Measurements from ENCODE around the gene AK4.
A peak's percentile ranks its signal among the peaks of the same experiment; 100 is the strongest.

AK4 gene

DNA sequence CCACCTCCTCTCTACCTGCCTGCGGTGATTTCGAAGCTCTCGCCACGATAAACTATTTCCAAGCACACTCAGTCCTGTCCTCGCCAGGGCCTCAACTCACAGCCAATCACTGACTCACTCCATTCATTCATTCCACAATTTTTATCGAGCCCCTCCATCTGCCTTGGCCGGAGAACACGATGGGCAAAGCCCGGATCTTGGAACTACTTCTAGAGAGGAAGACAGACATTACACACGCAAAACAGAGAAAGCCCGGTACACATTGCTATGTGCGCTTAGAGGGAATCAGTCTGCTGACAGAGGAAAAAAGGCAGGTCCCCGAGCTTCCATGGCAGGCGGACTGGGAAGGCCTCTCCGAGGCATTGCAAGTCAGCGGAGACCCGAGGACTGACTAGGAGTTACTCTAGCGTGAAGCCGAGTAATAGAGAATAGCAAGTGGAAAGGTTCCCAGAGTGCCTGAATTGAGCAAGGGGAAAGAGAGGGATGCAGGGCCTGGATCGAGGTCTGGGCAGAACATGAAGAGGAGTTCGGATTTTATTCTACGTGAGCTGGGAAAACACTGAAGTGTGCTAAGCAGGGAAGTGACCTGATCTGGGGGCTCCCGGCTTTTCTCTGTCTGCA lies 107.1 kb downstream of the AK4 start:
- DNase-seq = no peak

DNA sequence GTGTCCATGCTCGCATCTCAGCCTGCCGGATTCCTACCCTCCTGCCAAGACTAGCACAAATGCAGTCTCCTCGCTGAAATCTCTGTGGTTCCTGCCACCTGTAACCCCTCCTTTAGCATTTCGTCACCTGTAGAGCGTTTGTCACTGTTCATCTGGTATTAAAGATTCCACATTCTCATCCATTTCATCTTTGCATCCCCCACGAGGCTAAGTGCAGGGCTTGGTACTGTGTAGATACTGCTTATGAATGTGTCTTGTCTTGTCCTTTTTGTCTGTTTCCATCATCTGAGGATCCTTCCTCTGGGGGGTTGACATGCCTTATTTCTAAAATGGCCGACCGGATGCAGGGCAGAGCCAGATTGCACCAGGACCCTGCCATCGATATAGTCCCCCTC lies 107.7 kb downstream of the AK4 start:
- no peak for DNase-seq

DNA sequence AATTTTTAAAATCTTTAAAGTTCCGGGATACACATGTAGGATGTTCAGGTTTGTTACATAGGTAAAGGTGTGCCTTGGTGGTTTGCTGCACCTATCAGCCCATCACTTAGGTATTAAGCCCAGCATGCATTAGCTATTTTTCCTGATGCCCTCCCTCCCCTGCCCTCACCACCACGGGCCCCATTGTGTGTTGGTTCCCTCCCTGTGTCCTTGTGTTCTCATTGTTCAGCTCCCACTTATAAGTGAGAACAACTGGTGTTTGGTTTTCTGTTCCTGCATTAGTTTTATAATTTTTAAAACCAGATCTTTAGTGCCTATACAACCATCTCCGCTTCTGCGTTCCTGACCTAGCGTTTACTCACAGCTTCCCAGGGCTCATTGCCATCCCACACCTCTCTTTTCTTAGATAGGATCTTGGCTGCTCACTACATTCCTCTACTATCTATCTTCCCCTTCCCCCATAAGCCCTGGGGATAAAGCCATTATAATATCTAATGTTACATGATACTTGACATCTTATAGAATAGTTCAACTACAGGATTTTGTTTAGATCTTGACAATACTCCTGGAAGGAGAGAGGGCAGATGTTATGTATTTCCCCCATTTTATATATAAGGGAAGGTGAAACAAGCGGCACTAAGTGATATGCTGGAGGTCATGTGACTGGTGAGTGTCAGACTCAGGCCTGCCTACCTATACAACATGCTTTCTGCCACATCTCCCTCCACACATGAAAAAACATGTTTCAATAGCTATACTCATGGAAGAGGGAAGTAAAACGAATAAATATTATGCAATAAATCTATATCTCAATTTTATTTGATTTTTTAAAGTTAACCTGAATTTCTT lies 109.1 kb downstream of the AK4 start:
- DNase-seq = no peak

DNA sequence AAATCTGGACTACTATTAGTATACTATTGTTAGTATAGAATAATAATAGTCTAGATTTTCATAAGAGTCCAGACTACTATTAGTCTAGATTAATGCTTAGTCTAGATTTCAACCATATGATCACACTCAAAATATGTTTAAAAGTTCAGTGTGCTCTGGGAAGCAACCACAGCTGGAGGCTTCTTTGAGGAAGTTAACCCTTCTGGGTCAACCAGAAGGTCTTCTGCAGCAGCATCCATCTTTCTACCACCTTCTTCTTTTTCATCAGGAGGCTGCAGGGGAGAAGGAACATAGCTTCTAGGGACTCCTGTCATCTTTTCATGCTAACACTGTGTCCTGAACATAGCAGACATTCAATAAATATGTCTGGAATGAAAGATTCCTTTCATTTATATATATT lies 110.1 kb downstream of the AK4 start:
- no peak for DNase-seq

- DNase-seq = no peak
These were observed 111.8 kb downstream of the AK4 start for GRCh38 chr1:65259816-65260215.

DNA sequence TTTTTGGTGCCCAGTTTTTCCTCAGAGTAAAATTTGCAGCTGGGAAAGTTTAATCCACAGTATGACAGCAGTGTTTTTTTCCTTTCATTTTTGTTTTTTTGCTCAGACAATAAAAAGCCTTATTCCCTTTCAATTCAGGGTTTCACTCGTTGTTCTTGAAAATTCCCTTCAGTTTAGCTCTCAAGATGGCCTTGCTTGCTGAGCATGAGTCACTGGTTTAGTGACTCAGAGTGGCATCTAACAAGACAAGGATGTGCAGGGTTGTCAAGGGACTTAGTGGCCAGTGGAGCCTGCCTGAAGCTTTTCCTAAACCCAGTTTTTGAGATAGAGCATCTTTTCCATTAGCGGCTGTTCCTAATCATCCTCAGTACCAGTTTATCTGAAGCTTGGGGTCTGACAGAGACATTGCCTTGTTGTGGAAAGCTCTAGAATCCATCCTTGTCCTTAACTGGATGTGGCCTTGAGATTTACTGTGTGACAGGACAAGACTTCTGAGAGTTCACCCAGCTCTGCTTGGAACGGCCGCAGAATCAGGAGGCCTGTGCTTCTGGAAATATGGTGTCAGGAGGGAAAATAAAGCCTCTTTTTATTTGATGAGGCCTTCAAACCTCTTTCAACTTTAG lies 113.0 kb downstream of the AK4 start:
- DNase-seq = no peak

GRCh38 chr1:65263286-65263685 lies 115.3 kb downstream of the AK4 start:
- DNase-seq = no peak

- no peak for DNase-seq
These were observed 116.4 kb downstream of the AK4 start for GRCh38 chr1:65264197-65264929.

DNA sequence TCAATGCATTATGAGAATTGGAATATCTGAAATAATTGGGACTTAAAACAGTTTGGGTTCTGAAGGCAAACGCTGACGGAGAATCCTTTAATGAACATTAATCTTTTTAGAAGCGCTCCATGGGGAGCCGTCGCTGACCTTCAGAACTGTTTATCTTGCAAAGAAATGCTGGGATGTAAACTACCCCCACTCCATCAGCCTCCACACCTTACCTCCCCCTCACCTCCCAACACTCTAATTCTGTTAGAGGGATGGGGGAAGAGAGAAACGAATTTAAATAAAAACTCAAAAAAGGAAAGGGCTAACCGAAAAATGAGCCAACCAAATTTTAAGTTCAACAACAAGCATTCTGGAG lies 117.3 kb downstream of the AK4 start:
- DNase-seq = no peak

- DNase-seq = peak; percentile 25
These were observed 117.8 kb downstream of the AK4 start for GRCh38 chr1:65265651-65266351.

DNA sequence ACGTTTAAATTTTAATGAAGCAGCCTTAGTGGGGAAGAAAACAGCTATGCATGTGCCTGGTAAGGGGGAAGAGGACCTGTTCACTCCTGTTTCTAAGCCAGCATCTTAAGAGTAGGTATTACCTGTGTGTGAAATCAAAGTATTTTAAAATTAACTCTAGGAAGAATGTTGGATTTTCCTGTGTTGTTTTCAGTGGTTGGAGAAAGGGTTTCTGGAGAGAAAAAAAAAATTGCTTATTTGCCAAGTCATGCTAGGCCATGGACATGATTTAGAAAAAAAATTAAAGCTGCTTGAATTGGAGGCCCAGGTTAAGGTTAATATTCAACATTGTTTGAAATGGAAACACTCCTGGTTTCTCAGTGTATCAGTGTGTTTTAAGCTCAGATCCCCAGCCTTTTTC lies 118.5 kb downstream of the AK4 start:
- no peak for DNase-seq

GRCh38 chr1:65267271-65267670 lies 119.3 kb downstream of the AK4 start:
- no peak for DNase-seq

GRCh38 chr1:65267683-65268082 lies 119.7 kb downstream of the AK4 start:
- DNase-seq = no peak

GRCh38 chr1:65269612-65270011 lies 121.6 kb downstream of the AK4 start:
- DNase-seq = no peak

GRCh38 chr1:65276197-65276939 lies 128.4 kb downstream of the AK4 start:
- DNase-seq = no peak

DNA sequence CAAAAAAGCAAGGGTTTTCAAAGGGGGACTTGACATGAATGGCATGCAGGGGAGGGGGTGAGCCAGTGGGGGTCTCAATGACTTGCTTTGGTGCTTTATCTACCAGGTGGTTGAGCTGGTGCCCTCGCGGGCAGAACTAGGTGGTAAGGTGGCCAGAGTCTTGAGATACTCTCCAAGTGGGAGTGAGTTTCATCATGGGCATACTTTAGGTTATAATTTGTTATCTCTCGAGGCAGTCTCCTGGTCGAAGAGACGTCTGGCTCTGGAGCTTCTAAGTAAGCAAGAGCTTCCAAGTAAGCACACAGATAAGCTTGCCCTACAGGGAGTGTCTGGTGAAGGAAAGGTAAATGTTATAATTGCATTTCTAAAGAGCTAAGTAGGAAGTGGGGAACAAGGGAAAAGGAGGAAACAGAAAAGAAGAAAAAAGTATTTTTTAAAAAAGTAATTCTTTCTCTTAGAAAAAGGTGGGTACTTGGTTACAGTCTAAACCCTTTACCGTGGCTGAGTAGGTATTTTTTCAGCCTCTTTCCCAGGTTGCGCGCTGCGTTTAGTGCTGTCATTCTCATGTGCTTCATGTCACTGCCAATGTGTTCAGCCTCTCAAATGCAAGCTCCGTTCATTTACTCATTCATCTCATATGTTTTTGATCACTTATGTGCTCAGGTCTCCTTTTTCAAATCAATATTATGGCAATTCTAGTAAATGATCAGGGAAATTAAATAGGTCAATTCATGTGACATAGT lies 129.8 kb downstream of the AK4 start:
- DNase-seq = no peak

DNA sequence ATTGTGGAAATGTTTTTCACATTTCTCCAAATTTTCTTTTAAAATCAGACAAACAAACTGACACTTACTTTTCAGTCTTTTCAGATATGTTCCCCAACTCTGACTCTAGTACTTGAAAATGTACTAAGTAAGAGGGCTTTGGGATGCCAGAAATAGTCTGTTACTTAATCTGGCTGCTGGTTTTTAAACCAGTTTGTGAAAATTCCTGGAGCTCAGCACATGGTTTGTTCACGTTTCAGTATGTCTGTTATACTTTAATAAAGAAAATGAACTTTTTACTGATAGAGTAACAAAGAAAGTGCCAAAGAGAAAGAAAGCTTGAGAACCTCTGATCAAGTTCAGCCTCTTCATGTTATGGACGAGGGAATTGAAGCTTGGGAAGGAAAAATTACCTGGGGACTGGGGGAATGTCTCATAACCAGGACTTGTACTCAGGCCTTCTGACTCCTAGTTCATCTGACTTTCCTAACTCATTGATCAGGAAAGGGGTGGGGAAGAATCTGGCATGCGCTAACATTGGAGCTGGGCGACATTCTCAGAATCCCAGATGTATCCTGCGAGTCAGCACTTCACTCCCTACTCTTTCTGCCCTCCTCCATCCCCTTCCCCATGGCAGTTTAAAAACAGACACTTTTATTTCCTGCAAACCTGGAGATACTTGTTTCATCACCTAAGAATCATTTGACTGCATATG lies 130.5 kb downstream of the AK4 start:
- DNase-seq = no peak

- no peak for DNase-seq
These were observed 131.2 kb downstream of the AK4 start for GRCh38 chr1:65279070-65279779.

All from CD4-positive, alpha-beta T cell treated with Interleukin-17A for 1 hour (primary cell).